Central memory CD4-positive, alpha-beta T cell (primary cell): ENCODE results near the gene BPTF.
A peak's percentile ranks its signal among the peaks of the same experiment; 100 is the strongest.
"Not testable (repeated sequence)": the region's sequence is repeated elsewhere in the genome, so short reads cannot be mapped to it uniquely, and the experiment has no call there.

Experiments
- DNase-seq: peaks from one replicate; pipeline ENCODE4 v3.0.0; 2022

BPTF gene

GRCh38 chr17:67980883-67981282 is 155.6 kb downstream of the BPTF start:
- DNase-seq = not testable (repeated sequence)

GRCh38 chr17:67982034-67982640 is 156.8 kb downstream of the BPTF start:
- no peak for DNase-seq

- no peak for DNase-seq
These were observed 157.5 kb downstream of the BPTF start for GRCh38 chr17:67982686-67983382.

GRCh38 chr17:67983383-67983688 is 158.0 kb downstream of the BPTF start:
- no peak for DNase-seq

GRCh38 chr17:67990909-67991308 is 165.6 kb downstream of the BPTF start:
- DNase-seq = no peak

GRCh38 chr17:67992548-67993152 is 167.3 kb downstream of the BPTF start:
- DNase-seq = no peak

GRCh38 chr17:67993153-67993997 is 168.1 kb downstream of the BPTF start:
- peak; percentile 66 for DNase-seq

- DNase-seq = no peak
These were observed 168.7 kb downstream of the BPTF start for GRCh38 chr17:67993998-67994361.

GRCh38 chr17:67994817-67995569 is 169.7 kb downstream of the BPTF start:
- DNase-seq = no peak

- no peak for DNase-seq
These were observed 170.4 kb downstream of the BPTF start for GRCh38 chr17:67995570-67996263.

- DNase-seq = not testable (repeated sequence)
These were observed 171.2 kb downstream of the BPTF start, which contains the start of gene C17orf58 for GRCh38 chr17:67996301-67997171. C17orf58 (minus strand) TSS chr17:67996469; CDS start chr17:67996198, 271 bp downstream.

- DNase-seq = no peak
These were observed 173.2 kb downstream of the BPTF start for GRCh38 chr17:67998466-67998865.

- no peak for DNase-seq
These were observed 174.1 kb downstream of the BPTF start for GRCh38 chr17:67999291-67999911.

GRCh38 chr17:68004201-68004600 is 178.9 kb downstream of the BPTF start:
- DNase-seq = no peak

- DNase-seq = no peak
These were observed 181.5 kb downstream of the BPTF start for GRCh38 chr17:68006797-68007196.

- DNase-seq = peak; percentile 43
These were observed 185.9 kb downstream of the BPTF start for GRCh38 chr17:68011199-68011665.

- no peak for DNase-seq
These were observed 188.1 kb downstream of the BPTF start for GRCh38 chr17:68013385-68013784.

GRCh38 chr17:68015081-68015723 is 189.9 kb downstream of the BPTF start:
- DNase-seq = no peak

- no peak for DNase-seq
These were observed 191.5 kb downstream of the BPTF start for GRCh38 chr17:68016838-68017237.

GRCh38 chr17:68018493-68018892 is 193.2 kb downstream of the BPTF start:
- DNase-seq = not testable (repeated sequence)
